Measurements from ENCODE around the gene CORO1C.

DNA sequence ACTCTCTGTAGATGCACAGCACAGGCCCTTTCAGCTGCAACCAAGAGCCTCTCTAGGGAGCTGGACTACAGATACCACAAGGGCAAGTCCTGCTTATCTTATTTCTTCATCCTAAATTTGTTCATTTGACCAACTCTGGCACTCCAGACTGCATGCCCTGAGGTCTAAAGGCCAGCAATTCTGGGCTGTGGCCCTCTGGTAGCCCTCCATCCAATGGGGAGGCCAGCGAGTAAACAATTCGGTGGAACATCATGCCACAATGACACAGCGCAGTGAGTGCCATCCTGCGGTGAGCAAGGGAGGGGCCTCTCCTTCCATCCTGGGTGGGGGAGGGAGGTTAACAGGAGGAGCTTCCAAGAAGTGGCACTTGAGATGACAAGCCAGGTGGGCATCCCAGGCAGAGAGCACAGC is 97.0 kb downstream of the CORO1C start:
- TF ChIP-seq, protein P1, sequence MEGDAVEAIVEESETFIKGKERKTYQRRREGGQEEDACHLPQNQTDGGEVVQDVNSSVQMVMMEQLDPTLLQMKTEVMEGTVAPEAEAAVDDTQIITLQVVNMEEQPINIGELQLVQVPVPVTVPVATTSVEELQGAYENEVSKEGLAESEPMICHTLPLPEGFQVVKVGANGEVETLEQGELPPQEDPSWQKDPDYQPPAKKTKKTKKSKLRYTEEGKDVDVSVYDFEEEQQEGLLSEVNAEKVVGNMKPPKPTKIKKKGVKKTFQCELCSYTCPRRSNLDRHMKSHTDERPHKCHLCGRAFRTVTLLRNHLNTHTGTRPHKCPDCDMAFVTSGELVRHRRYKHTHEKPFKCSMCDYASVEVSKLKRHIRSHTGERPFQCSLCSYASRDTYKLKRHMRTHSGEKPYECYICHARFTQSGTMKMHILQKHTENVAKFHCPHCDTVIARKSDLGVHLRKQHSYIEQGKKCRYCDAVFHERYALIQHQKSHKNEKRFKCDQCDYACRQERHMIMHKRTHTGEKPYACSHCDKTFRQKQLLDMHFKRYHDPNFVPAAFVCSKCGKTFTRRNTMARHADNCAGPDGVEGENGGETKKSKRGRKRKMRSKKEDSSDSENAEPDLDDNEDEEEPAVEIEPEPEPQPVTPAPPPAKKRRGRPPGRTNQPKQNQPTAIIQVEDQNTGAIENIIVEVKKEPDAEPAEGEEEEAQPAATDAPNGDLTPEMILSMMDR (IDR thresholded peaks at IDR 0.05; ENCODE audit: insufficient read depth, low read depth, low read length): no peak
- TF ChIP-seq EZH2 (IDR thresholded peaks at IDR 0.05; ENCODE audit: insufficient read depth, low read length): no peak

All from astrocyte (in vitro differentiated cells and primary cell).